GM12873 (cell line): Measurements from ENCODE around the gene RGS9.
A peak's percentile ranks its signal among the peaks of the same experiment; 100 is the strongest.

Source experiments
- CTCF ChIP-seq: IDR thresholded peaks from 2 replicates; pipeline ENCODE4 v1.5.1; 2012; ENCODE audit warnings: low read depth, mild to moderate bottlenecking, moderate library complexity, low read length, control low read depth; ENCODE audit not compliant: insufficient read depth; ENCODE audit errors: missing control alignments

Gene RGS9

GRCh38 chr17:65201331-65201730 is 64.2 kb downstream of the RGS9 start:
- TF ChIP-seq CTCF: no peak

GRCh38 chr17:65202844-65203571 is 65.8 kb downstream of the RGS9 start:
- no peak for TF ChIP-seq CTCF

GRCh38 chr17:65204001-65204400 is 66.8 kb downstream of the RGS9 start:
- no peak for TF ChIP-seq CTCF

GRCh38 chr17:65205655-65206054 is 68.5 kb downstream of the RGS9 start:
- no peak for TF ChIP-seq CTCF

- no peak for TF ChIP-seq CTCF
These were observed 71.5 kb downstream of the RGS9 start for GRCh38 chr17:65208717-65209116.

GRCh38 chr17:65218261-65218660 is 81.1 kb downstream of the RGS9 start:
- TF ChIP-seq CTCF: no peak

- TF ChIP-seq CTCF: peak; percentile 41
These were observed 82.0 kb downstream of the RGS9 start for GRCh38 chr17:65219124-65219523.
